Adrenal gland (tissue), 12 donors: ENCODE data around the gene ATXN2. TPM values are rescaled to one million over a fixed set of nuclear protein-coding genes. Genes with fewer than 3 reads are reported as not detected.
"Not testable (repeated sequence)": the region's sequence is repeated elsewhere in the genome, so short reads cannot be mapped to it uniquely, and the experiment has no call there.

Source experiments
- DNase-seq, 7 donors: peaks; one replicate each; pipeline ENCODE4 v3.0.0-alpha.2; 2019 to 2020
- H3K27ac ChIP-seq, 5 donors: fragments of 200-600 bp; sonication (generic) in 4 of 5; 1 replicate in 3 of 5; 2 replicates in 2 of 5; pipeline versions ENCODE4 v1.5.1 to v1.8.0; 2016 to 2020; ENCODE audit warnings: mild to moderate bottlenecking in 1 of 5
- H3K27me3 ChIP-seq: fragments of 200-600 bp; 2 replicates; pipeline ENCODE4 v1.8.0; 2021
- H3K36me3 ChIP-seq, 2 donors: fragments of 200-600 bp; replicated peaks in 1 of 2; 1 replicate in 1 of 2; 2 replicates in 1 of 2; pipeline versions ENCODE4 v1.5.1 to v1.8.0; 2018 to 2022
- H3K4me1 ChIP-seq, 2 donors: fragments of 200-600 bp; replicated peaks in 1 of 2; 1 replicate in 1 of 2; 2 replicates in 1 of 2; pipeline versions ENCODE4 v1.5.1 to v1.8.0; 2018 to 2021
- H3K4me3 ChIP-seq, 4 donors: fragments of 200-600 bp; sonication (generic) in 3 of 4; one replicate each; pipeline ENCODE4 v1.5.1; 2016 to 2018
- H3K9me3 ChIP-seq, 3 donors: fragments of 200-600 bp; sonication (generic) in 1 of 3; replicated peaks in 1 of 3; 1 replicate in 2 of 3; 2 replicates in 1 of 3; pipeline versions ENCODE4 v1.5.1 to v1.8.0; 2016 to 2021
- POLR2A ChIP-seq, 2 donors: fragments of 450-650 bp; IDR thresholded peaks; one replicate each; pipeline ENCODE4 v1.6.1; 2017; ENCODE audit warnings: antibody characterized with exemption in 2 of 2, mild to moderate bottlenecking in 2 of 2, moderate library complexity in 1 of 2
- WGBS, 4 donors: extraction: QIAGEN DNeasy Blood & Tissue Kit in 2 of 4; methylation state at CpG; one replicate each; pipeline versions ENCODE4 v1.1.5 to v1.1.7; 2013 to 2017; 5-methylcytosine and 5-hydroxymethylcytosine counted together
- intact Hi-C, 2 donors: fragments of 100-400 bp; cut with DNase I; formaldehyde crosslinking; loops; one replicate each; pipeline versions ENCODE4 v1.14.1 to v1.15.0; 2022 to 2023
- polyA plus RNA-seq, 3 donors: library from polyadenylated mRNA; stranded (reverse); fragments of 200-250 nt in 2 of 3; fragments of 350-450 nt in 1 of 3; fragmentation: Illumina TruSeq in 1 of 3; extraction: RNeasy Lipid Tissue Mini Kit (QIAGEN cat#74804) in 1 of 3; gene quantifications; one replicate each; pipeline ENCODE4 v1.2.3, GENCODE V29; 2013 to 2014
- total RNA-seq, 9 donors: library from RNA; depleted of rRNA in 4 of 9; stranded (reverse); fragments of >200 nt in 4 of 9; fragments of 120-200 nt in 1 of 9; fragmentation: NEBNext Ultra II Directional in 1 of 9; extraction: Animal tissue kit (Norgen Biotek cat#: 25700) in 1 of 9; gene quantifications; one replicate each; pipeline versions ENCODE4 v1.1.0 to v1.2.4, GENCODE V29; 2013 to 2023
- TF ChIP-seq, protein P1 (sequence below), 6 experiments: fragments of 450-650 bp in 4 of 6; fragments of 200-600 bp in 2 of 6; sonication (generic) in 1 of 6; IDR thresholded peaks; 1 replicate in 5 of 6; 2 replicates in 1 of 6; pipeline versions ENCODE4 v1.5.1 to v1.8.0; 2016 to 2021; ENCODE audit warnings: antibody characterized with exemption in 6 of 6, mild to moderate bottlenecking in 2 of 6, moderate library complexity in 1 of 6
- donor health status: healthy with polysubstance abuse.
- donor health status: Bipolar disorder and iron deficiency.
- donor health status: DM: yes; HTN: yes; CAD: no.
- donor health status: DM: no; HTN: no; CAD: no.
- donor health status: DM: no; HTN: no; CAD: no.
- donor health status: DM: yes; HTN: yes; CAD: no.

The ATXN2 gene
- total and polyA plus RNA-seq, 12 donors = 31.0 to 241 (median 57.2) TPM

DNA sequence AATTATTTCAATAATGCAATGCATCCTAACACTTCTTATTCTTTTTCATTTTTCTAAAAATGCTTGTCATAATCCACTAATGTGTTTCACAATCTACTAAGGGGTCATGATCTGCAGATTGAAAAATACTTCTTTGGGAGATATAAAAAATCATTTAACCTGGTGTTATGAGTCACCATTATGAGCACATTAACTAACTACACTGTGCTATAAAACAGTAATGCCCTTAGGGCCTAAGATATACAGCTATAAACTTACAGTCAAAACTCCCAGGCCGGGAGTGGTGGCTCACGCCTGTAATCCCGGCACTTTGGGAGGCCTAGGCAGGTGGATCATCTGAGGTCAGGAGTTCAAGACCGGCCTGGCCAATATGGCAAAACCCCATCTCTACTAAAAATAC lies 14.2 kb downstream of the ATXN2 start:
- peaks cover 0 to 10% of the 10 kb centered on the region in 2 donors for H3K4me1 ChIP-seq
- no peak overlapping the region for H3K4me3 ChIP-seq
- DNase-seq = no peak
- H3K27me3 ChIP-seq = no peaks in the 10 kb centered on the region
- H3K36me3 ChIP-seq = no peaks in the 10 kb centered on the region
- intact Hi-C loops = no loop called here
- H3K27ac ChIP-seq = peak overlapping the region in 1 of 5 donors; percentile 17
- TF ChIP-seq, protein P1, sequence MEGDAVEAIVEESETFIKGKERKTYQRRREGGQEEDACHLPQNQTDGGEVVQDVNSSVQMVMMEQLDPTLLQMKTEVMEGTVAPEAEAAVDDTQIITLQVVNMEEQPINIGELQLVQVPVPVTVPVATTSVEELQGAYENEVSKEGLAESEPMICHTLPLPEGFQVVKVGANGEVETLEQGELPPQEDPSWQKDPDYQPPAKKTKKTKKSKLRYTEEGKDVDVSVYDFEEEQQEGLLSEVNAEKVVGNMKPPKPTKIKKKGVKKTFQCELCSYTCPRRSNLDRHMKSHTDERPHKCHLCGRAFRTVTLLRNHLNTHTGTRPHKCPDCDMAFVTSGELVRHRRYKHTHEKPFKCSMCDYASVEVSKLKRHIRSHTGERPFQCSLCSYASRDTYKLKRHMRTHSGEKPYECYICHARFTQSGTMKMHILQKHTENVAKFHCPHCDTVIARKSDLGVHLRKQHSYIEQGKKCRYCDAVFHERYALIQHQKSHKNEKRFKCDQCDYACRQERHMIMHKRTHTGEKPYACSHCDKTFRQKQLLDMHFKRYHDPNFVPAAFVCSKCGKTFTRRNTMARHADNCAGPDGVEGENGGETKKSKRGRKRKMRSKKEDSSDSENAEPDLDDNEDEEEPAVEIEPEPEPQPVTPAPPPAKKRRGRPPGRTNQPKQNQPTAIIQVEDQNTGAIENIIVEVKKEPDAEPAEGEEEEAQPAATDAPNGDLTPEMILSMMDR (IDR thresholded peaks at IDR 0.05) = no peak
- no peak for TF ChIP-seq POLR2A (IDR thresholded peaks at IDR 0.05)
- H3K9me3 ChIP-seq = no peaks in the 10 kb centered on the region
- 73 to 84% (median 79%) methylated on average over 4 of the region's 4 CpGs for WGBS, 4 donors

DNA sequence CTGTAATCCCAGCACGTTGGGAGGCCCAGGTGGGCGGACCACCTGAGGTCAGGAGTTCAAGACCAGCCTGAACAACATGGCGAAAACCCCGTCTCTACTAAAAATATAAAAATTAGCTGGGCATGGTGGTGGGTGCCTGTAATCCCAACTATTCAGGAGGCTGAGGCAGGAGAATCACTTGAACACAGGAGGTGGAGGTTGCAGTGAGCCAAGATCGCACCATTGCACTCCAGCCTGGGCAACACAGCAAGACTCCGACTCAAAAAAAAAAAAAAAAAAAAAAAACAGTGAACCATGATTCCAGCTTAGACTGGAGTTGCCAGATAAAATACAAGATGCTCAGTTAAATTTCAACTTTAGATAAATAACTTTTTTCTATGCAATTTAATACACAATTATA lies 15.6 kb downstream of the ATXN2 start:
- H3K9me3 ChIP-seq, H3K36me3 ChIP-seq, intact Hi-C loops, DNase-seq, H3K4me3 ChIP-seq, H3K27me3 ChIP-seq, H3K27ac ChIP-seq: not testable (repeated sequence)
- peaks cover under 1 to 17% of the 10 kb centered on the region in 2 donors for H3K4me1 ChIP-seq
- whole genome bisulfite sequencing, 4 donors = 92 to 98% (median 95%) methylated on average over 5 to 6 of the region's 6 CpGs

DNA sequence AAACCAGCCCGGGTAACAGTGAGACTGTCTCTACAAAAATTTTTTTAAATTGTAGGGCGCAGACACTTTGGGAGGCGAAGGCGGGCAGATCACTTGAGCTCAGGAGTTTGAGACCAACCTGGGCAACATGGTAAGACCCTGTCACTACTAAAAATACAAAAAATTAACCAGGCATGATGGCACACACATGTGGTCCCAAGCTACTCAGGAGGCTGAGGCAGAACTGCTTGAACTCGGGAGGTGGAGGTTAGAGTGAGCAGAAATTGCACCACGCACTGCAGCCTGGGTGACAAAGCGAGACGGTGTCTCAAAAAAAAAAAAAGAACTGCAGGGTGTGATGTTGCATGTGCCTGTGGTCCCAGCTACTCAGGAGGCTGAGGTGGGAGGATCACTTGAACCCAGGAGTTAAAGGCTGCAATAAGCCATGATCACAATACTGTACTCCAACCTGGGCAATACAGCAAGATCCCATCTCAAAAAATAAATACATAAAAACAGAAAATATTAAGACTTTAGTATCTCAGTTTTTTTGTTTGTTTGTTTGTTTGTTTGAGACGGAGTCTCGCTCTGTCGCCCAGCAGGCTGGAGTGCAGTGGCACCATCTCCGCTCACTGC lies 16.9 kb downstream of the ATXN2 start:
- no peaks in the 10 kb centered on the region for H3K27me3 ChIP-seq
- H3K27ac ChIP-seq = no peak overlapping the region
- TF ChIP-seq, protein P1 (IDR thresholded peaks at IDR 0.05) = no peak
- TF ChIP-seq POLR2A (IDR thresholded peaks at IDR 0.05) = no peak
- H3K4me3 ChIP-seq = no peak overlapping the region
- no peaks in the 10 kb centered on the region for H3K9me3 ChIP-seq
- H3K36me3 ChIP-seq = no peaks in the 10 kb centered on the region
- peaks cover 5 to 26% of the 10 kb centered on the region in 2 donors for H3K4me1 ChIP-seq
- whole genome bisulfite sequencing, 4 donors = 95 to 97% (median 96%) methylated on average over 10 to 12 of the region's 12 CpGs
- no peak for DNase-seq
- intact Hi-C loops = no loop called here

DNA sequence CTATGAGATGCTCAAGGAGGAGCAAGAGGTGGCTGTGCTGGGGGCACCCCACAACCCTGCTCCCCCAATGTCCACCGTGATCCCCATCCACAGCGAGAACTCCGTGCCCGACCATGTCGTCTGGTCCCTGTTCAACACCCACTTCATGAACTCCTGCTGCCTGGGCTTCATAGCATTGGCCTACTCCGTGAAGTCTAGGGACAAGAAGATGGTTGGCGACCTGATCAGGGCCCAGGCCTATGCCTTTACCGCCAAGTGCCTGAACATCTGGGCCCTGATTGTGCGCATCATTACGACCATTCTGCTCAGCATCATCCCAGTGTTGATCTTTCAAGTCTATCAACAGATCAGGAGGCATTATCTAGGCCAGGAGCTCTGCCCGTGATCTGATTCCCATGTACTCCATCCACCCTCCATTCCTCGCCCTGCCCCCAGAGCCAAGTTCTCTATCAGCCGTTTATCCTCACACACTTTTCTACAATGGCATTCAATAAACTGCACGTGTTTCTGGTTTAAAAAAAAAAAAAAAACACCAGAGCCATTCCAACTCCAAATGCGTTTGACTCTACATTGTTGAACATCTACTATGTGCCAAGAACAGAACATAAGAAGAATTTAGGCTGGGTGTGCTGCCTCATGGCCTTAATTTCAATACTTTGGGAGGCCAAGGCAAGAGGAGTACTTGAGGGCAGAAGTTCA lies 17.5 kb downstream of the ATXN2 start:
- WGBS, 4 donors = 85 to 88% (median 87%) methylated on average over 14 to 15 of the region's 15 CpGs
- H3K4me3 ChIP-seq = no peak overlapping the region
- no peaks in the 10 kb centered on the region for H3K27me3 ChIP-seq
- H3K9me3 ChIP-seq = no peaks in the 10 kb centered on the region
- intact Hi-C loops = no loop called here
- H3K27ac ChIP-seq = no peak overlapping the region
- H3K4me1 ChIP-seq = peaks cover 5 to 26% of the 10 kb centered on the region in 2 donors
- no peaks in the 10 kb centered on the region for H3K36me3 ChIP-seq
- no peak for DNase-seq
- TF ChIP-seq, protein P1 (IDR thresholded peaks at IDR 0.05) = no peak
- TF ChIP-seq POLR2A (IDR thresholded peaks at IDR 0.05) = no peak
